GM10847 (cell line): Measurements from ENCODE around the gene TFPI.

Experiments
- POLR2A ChIP-seq: IDR thresholded peaks from 2 replicates; pipeline ENCODE4 v1.6.1; 2011; ENCODE audit not compliant: insufficient read length; ENCODE audit errors: extremely low read depth

The TFPI gene

DNA sequence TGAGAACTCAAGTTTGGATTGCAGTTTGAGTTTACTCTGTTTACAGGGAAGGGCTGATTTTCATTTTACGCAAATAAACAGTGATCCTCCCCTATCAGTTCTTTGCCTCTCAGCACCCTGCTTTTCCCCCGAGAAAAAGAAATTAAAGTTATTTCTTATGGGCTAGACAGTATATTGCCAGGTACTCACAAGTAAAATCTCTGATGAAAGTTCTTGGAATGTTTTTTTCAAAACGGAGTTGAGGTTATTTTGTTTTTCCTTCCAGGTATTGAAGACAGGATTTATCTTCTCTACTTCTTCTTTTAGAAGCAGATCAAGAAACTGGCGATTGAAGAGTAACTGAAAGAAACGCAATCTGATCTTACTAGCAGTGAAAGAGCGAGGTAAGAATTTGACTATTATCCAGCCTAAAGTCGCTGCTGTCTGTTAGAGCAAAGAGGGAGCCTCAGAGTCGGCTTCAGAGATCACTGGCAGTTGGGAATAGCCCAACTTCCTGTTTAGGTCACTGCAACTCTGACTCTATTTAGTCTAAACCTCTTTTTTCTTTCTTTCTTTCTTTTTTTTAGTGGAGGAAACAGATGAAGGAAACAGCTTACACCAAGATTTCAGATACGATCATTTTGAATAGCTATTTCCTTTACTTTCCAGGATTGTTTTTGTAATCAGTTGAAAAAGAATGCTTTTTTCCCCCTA is at the start of gene TFPI:
Gene TFPI (minus strand): TSS at position 425 of the 693 bp plus-strand sequence. CDS start 50,667 bp downstream, outside the sequence.
- TF ChIP-seq POLR2A: no peak

DNA sequence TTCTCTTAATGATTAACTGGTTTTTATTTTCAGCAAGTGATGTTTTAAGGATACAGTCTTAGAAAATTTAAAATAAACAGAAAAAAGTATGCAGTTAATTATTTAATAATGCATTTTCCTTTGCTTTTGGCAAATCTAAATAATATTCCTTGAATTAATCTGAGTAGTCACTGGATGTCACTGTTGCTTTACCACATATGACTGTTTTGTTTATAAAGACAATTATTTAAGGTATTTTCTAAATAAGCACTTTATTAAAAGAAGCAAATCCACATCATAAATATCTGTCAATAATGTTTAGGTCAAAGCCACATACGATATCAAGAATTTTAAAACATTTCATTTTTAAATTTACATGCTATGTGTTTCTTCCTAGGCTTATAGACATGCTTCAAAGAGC is 40.6 kb upstream of the TFPI start:
- TF ChIP-seq POLR2A: no peak

DNA sequence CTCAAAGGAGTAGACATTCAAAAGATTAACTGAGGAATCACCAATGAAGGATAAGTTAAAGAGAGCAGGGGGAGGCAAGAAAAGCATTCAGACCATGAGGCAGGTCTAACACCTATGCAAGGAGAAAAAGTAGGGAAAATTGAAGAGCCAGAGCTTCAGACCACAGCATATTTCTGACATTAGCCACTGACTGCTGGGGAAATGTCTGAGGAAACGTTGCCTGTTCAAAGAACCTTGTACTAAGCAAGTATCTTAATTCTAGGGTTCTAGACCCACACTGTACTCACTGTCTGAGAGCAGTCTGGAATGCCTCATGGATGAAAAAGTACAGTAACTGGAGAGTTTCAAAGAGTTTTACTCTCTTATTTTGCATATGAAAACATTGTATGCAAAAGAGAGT is 39.5 kb upstream of the TFPI start:
- TF ChIP-seq POLR2A: no peak

DNA sequence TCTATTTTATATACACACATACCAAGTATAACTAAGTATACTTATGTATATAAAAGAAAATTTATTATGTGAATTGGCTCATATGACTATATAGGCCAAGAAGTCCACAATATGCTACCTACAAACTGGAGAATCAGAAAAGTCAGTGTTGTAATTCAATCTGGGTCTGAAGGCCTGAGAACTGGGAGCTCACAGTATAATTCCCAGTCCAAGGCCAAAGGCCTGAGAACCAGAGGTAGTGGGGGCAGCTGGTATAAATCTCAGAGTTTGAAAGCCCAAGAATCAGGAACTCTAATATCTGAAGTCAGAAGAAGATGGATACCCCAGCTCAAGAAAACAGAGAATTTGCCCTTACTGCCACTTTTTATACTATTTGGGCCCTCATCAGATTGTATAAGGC is 38.9 kb upstream of the TFPI start:
- TF ChIP-seq POLR2A: no peak

DNA sequence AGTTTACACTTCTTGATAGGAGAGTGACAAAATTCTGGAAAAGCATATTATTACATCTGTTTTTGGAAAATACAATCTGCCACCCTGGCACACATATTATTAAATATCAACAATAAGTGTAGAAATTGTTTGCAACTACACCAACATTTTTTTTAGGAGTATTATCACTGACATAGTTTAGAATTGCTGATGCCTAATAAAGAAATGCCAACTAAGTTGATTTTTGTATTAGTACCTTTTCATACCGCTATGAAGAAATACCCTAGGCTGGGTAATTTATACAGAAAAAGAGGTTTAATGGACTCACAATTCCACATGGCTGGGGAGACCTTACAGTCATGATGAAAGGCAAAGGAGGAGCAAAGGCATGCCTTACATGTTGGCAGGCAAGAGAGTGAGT is 35.9 kb upstream of the TFPI start:
- no peak for TF ChIP-seq POLR2A

DNA sequence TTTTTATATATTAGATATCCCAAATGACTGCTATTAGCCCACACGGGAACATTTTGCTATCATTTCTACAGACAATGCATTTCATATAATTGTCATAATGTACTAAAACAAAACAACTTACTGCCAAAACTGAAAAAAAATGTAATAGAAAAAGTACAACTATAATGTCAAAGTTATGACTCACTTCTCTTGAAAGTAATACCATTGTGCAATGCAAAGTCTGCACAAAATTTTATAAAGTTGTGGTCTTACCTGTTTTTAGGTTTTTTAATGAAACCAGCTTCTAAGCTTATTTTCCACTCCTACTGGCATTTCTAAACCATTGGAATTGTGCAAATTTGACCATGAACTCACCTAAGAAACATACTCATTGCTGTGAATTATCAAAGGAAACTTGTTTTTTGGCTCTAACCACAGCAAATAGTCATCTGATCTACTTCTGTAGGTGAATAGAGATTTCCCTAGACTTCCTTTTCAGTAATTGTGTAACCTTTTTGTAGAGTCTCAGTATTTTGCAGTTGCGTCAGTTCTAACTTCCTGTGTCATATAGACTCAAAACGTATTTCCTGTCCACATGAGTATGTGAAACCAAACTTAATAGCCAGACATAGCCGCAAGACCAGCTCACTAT is 31.9 kb upstream of the TFPI start:
- no peak for TF ChIP-seq POLR2A

DNA sequence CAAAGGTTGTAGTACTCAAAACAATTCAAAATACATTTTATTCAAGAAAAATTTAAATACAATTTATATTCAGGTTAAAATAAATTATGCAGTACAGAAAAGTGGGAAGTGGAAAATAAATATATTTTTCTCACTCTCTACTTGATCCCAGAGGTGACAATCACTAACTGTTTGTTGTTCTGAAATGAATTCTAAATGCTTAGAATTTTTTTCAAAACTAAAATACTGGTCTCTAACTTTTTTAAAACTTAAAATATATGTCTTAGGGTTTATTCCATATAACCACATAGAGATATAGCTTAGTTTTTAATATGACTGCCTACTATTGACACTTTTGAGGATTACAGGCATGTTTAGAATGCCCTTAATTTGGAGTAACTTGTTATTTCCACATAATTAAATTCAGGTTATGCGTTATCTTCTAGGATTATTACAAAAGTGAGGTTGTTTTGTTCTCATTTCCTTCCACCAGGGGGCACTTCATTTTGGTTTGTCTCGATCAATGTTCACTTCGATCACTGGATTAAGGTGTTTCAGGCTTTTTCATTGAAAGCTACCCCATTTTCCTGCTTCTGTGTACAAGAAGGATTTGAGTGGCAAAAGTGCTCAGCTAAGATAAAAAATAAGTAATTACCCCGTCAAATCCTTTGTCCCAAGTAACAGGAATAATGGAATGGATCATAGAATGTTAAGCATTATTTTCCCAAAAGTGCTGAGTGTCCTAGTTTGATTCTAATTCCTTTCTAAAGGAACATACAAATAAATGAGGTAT is 27.1 kb upstream of the TFPI start:
- TF ChIP-seq POLR2A: no peak

DNA sequence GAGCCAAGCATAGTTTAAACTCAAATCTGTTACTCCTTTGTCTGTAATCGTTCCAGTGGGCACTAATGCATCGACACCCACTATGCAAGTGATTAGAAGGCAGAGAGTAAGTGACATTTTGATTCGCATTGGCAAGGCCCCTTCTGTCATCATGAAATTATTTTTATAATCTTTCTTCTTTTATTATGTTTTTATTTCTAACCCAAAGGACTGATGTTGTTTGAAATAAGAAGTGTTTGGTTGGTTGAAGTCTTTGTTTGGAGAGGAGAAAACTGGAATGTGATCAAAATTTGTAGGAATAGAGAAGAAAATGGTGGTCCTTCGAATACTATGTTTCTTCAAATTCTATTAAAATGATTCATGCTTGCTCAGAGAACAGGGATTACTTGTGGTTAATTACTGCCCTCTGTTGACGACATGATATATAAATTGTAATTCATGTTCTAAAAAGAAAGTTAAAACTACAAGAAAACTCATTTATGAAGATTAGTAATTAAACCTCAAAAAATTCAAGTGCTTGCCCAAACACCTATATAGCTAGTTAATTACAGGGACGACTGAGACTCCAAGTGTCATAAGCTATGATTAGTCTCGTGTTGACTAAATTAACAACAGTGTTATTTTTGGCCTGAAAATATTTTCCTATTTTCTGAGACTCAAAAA is 26.4 kb upstream of the TFPI start:
- TF ChIP-seq POLR2A: no peak

DNA sequence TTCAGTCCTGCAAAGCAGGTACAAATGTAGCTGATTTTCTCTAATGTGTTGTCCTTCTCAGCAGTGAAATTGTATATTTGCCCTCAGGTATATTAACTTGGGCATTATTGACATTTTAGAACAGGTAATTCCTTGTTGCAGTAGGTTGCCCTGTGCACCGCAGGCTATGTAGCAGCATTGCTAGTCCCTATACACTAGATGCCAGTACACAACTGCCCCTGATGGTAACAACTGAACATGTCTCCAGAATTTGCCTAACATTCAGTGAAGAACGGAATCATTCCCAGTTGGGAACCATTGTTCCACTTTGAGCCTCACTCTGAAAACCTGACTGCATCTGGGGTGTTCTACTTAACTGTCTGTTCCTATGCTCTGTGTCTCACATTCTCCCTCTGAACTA is 23.1 kb upstream of the TFPI start:
- no peak for TF ChIP-seq POLR2A

DNA sequence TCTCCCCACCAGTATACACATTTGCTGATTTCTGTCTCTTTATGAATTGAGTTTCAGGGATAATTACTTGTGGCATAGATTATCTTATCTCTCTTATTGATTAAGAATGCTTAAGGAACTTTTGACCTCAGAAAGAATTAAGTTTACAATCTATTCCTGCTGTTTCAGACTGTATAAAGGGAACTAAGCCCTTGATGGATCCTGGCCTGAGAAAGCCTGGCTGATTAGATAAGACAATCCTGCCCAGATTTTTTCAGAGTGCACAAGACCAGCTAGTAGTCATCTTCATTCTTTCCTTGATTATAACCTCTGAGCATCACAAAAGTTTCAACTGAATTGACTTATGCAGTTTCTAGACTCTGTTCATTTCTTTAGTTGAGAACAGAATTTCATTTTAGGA is 22.7 kb upstream of the TFPI start:
- no peak for TF ChIP-seq POLR2A

DNA sequence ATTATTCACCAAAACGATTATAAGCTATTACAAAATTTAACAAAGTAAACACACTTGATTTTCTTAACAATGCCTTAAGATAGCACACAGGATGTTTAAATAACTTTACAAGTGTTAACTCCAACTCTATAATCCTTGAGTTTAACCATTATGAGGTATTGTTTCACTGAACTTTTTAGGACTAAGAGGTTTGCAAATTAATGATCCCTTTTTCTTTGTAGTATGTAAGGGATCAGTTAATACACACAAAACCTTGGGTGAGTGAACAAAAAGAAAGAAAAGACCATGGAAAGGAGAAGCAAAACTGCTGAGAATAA is 21.5 kb upstream of the TFPI start:
- no peak for TF ChIP-seq POLR2A

DNA sequence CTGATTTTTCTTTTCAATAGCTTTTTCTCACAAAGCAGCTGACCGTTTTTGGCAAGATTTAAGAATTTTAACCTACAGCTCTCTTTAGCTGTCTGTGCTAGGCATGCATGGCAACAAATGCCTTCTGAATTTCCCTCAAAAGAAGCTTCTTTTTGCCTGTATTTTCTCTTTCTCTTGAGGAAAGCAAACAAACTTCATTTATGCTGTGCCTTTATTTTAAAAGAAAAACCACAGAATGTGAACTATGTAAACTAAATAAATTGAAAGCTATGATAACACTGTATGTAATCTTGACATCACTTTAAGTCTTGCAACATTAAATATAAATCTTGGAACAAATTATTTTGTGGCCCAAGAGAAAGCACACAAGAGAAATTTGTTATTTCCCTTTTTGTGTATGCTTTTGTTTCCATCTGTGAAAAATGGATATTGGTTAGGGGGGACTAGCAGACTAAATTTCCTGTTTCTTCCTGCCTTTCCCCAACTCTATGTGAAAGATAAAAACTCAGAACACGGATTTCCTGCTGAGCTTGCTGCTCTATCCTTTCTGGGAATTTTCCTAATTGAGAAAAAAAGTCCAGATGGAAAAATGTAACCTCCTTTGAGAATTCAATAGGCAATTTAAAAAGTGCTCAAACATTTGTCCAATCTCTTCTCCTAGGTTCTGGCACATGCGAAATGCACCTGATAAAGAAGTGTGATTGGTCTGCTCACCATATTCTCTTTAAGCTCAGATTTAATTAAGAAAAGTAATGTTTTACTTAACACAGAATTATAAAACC is 20.9 kb upstream of the TFPI start:
- no peak for TF ChIP-seq POLR2A

DNA sequence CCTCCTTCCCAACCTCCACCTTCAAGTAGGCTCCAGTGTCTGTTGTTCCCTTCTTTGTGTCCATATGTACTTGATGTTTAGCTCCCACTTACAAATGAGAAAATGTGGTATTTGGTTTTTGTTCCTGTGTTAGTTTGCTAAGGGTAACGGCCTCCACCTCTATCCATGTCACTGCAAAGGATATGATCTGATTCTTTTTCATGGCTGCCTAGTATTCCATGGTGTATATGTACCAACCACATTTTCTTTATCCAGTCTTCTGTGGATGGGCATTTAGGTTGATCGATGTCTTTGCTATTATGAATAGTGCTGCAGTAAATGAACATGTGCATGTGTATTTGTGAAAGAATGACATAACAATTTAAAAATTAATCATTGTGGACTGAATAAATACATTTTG is 19.5 kb upstream of the TFPI start:
- no peak for TF ChIP-seq POLR2A

DNA sequence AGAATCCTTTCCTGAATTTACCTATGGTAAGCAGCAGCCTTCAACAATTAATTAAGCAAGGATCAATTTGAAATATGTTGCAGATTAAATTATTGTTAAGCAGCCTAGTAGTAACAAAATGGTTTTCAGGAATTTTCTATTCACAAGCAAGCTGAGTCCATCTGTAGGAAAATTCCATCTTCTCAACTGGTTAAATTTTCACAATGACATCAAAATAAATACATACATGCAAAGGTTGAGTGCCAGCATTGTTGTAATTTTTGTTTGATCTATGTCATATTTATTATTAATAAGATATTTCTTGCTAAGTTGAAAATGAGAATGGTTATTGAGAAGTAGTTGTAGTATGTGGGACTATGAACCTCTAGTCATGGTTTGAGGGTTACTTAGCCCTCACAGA is 15.3 kb upstream of the TFPI start:
- no peak for TF ChIP-seq POLR2A

DNA sequence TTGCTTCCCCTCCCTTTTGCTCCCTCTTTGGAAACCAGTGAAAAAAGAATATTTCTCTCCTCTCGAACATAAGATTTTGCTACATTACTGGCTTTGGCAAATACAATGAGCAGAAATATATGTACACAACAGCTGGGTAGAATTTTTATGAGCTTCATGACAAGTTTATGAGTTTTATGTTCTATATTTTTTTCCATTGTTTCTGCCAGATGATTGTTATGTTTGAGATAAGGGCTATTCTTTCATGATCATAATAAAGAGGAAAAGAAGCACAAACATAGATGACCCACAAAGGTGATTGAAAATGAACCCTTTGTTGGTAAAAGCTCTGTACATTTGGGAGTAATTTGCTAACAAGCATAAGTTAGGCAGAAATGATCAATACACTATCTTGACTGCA is 14.8 kb upstream of the TFPI start:
- TF ChIP-seq POLR2A: no peak
